ENCODE results near the gene INTS3. TPM values are rescaled to one million over a fixed set of nuclear protein-coding genes. Genes with fewer than 3 reads are reported as not detected.

Gene INTS3
- total RNA-seq, 1 donor from 2014 or later = 88.6 TPM

DNA sequence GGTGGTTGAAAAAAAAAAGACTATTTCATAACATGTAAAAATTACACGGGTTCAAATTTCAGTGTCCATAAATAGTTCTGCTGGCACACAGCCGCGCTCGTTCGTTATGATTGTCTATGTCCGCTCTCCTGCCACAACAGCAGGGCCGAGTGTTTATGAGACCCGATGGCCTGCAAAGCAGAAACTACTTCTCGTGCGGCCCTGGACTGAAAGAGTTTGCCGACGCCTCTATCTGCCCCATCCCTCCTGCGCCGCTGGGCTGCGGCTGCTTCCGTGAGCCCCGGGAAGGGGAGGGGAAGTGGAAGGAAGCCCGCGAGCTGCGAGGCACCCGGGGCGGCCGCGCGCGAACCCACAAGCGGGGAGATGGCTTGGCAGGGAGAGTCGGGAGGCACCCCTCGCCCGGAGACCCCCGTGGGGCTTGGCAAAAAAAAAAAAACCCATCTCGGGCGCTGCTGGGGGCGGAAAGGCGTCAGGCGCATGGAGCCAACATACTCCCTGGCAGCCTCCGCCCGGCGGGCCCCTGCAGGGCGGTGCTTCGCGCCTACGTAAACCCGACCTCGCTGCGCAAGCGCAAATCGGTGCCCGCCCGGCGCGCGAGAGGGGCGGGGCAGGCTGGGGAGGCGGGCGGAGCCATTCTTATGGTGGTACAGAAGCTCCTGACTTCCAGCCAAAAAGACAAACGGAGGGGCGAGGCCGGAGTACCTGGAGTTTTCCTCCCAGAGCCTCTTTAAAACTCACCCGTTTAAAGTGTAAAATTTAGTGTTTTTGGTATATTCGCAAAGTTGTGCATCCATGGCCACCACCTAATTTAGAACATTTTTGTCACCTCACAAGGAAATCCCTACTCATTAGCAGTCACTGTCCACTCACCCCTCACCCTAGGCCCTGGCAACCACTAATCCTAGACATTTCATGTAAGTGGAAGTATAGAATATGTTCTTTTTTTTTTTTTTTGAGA, 55.7 kb downstream of the INTS3 start:
- TF ChIP-seq, protein P1, sequence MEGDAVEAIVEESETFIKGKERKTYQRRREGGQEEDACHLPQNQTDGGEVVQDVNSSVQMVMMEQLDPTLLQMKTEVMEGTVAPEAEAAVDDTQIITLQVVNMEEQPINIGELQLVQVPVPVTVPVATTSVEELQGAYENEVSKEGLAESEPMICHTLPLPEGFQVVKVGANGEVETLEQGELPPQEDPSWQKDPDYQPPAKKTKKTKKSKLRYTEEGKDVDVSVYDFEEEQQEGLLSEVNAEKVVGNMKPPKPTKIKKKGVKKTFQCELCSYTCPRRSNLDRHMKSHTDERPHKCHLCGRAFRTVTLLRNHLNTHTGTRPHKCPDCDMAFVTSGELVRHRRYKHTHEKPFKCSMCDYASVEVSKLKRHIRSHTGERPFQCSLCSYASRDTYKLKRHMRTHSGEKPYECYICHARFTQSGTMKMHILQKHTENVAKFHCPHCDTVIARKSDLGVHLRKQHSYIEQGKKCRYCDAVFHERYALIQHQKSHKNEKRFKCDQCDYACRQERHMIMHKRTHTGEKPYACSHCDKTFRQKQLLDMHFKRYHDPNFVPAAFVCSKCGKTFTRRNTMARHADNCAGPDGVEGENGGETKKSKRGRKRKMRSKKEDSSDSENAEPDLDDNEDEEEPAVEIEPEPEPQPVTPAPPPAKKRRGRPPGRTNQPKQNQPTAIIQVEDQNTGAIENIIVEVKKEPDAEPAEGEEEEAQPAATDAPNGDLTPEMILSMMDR (IDR thresholded peaks at IDR 0.05) = no peak
- DNase-seq (peak; percentile 92), ATAC-seq (ENCODE audit: low read depth) (peak; percentile 96)
- Mint-ChIP-seq H3K4me3 (peak overlapping the region; percentile 93), H3K4me1 (peaks cover 25% of the 10 kb centered on the region), H3K27ac (peak overlapping the region; percentile 96), H3K27me3 (no peaks in the 10 kb centered on the region), H3K9me3 (peaks cover 2% of the 10 kb centered on the region), H3K36me3 (ENCODE audit: low read depth) (no peaks in the 10 kb centered on the region)
- CTCF ChIA-PET = no interaction called here
- intact Hi-C loops (cut with micrococcal nuclease) = loop anchor here (1.0 kb wide), 4 partner anchors 8 to 112 kb away; partner anchors contain the start of gene SLC27A3
- POLR2A ChIA-PET = interaction anchor here (0.6 to 2.4 kb wide), 34 partner anchors 8 to 416 kb away, joined by 3 to 25 read pairs (median 5); partner anchors contain the start of genes CHTOP, CREB3L4, DENND4B and GATAD2B

DNA sequence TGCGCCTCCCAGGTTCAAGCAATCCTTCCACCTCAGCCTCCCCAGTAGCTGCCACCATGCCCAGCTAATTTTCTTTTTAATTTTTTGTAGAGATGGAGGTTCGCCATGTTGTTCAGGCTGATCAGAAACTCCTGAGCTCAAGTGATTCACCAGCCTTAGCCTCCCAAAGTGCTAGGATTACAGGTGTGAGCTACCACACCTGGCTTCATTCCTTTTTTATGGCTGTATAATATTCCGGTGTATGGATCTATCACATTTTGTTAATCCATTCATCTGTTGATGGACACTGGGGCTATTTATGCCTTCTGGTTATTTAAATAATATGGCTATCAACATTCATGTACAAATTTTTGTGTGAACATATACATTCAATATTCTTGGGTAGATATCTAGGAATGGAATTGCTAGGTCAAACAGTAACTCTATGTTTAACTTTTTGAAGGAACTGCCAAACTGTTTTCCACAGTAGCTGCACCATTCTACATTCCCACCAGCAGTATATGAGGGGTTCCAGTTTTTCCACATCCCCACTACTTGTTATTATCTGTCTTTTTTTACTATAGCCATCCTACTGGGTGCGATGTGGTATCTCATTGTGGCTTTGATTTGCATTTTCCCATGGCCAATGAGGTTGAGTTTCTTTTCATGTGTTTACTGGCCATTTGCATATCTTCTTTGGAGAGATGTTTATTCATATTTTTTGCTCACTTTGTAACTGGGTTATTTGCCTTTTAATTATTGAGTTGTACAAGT, 58.4 kb downstream of the INTS3 start:
- TF ChIP-seq, protein P1 (IDR thresholded peaks at IDR 0.05) = no peak
- Mint-ChIP-seq H3K27ac (no peak overlapping the region), H3K27me3 (no peaks in the 10 kb centered on the region), H3K4me3 (no peak overlapping the region), H3K36me3 (ENCODE audit: low read depth) (no peaks in the 10 kb centered on the region), H3K4me1 (peaks cover 51% of the 10 kb centered on the region), H3K9me3 (peaks cover 2% of the 10 kb centered on the region)
- intact Hi-C loops (cut with micrococcal nuclease) = no loop called here
- POLR2A ChIA-PET = interaction anchor here (1.1 to 2.1 kb wide), 3 partner anchors 59 to 204 kb away, joined by 4 to 9 read pairs (median 5); partner anchors contain the start of genes INTS3 and RPS27
- CTCF ChIA-PET = no interaction called here
- ATAC-seq (ENCODE audit: low read depth) = no peak
- no peak for DNase-seq

DNA sequence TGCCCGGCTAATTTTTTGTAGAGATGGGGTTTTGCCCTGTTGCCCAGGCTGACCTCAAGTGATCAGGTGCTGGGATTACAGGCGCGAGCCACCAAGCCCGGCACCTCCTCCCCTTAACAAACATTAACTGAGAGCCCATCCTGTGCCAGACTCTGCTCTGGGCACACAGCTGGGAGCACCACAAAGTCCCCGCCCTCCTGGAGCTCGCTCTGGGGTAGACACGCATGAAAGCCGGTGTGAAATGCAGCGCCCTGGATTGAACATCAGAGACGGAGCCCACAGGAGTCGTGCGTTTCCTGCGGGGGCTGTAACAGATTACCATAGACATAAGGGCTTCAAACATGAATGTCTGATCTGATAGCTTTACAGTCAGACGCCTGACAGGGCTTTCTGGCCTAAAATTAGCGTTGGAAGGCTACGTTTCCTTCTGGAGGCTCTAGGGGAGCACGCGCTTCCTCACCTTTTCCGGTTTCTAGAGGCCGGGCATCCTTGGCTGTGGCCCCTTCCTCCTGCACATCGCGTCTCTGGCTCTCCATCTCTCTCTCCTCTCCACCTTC, 61.7 kb downstream of the INTS3 start:
- no peak for DNase-seq
- Mint-ChIP-seq H3K9me3 (peaks cover 2% of the 10 kb centered on the region), H3K36me3 (ENCODE audit: low read depth) (no peaks in the 10 kb centered on the region), H3K27ac (peak overlapping the region; percentile 96), H3K4me1 (peaks cover 54% of the 10 kb centered on the region), H3K4me3 (peak overlapping the region; percentile 71), H3K27me3 (no peaks in the 10 kb centered on the region)
- TF ChIP-seq, protein P1 (IDR thresholded peaks at IDR 0.05) = no peak
- ATAC-seq (ENCODE audit: low read depth) = no peak
- ChIA-PET CTCF (no interaction called here), POLR2A (interaction anchor here (0.5 to 4.4 kb wide), 6 partner anchors 14 to 201 kb away, joined by 3 to 33 read pairs (median 6); partner anchors contain the start of genes GATAD2B, INTS3 and RPS27)
- intact Hi-C loops (cut with micrococcal nuclease) = loop anchor here (2.0 to 10.0 kb wide), 5 partner anchors 15 to 431 kb away; partner anchors contain the start of genes GATAD2B, ILF2 and UBAP2L

DNA sequence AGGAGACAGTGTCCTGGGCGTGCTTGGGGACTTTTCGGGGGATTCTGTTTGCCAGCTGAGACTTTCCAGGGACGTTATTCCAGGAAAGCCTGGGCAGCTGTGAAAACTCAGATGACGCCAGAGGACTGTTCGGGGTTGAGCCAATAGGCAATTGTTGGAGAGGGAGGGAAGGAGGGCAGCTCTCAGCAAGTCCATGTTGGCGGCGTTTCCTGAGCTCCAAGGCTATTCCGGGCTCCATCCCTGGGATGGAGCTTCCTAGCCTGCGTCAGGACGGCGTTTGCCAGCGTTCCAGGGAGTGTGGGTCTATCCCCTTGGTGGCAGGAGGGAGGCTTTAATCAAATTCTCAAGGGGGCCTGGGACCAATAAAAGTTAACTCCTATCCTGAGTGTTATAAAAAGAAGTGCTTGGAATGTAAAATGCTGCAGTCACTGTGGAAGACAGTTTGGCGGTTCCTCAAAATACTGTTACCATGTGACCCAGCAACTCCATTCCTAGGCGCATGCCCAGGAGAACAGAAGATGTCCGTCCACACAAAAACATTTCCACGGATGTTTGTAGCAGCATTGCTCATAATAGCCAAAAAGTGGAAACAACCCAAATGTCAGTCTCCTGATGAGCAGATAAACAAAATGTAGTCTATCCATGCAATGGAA, 62.6 kb downstream of the INTS3 start:
- no peaks in the 10 kb centered on the region for H3K36me3 Mint-ChIP-seq (ENCODE audit: low read depth)
- no peak for DNase-seq
- H3K9me3 Mint-ChIP-seq = peaks cover 2% of the 10 kb centered on the region
- intact Hi-C loops (cut with micrococcal nuclease) = loop anchor here (2.0 to 10.0 kb wide), 5 partner anchors 14 to 430 kb away; partner anchors contain the start of genes GATAD2B, ILF2 and UBAP2L
- H3K4me3 Mint-ChIP-seq = peak overlapping the region; percentile 71
- ChIA-PET CTCF (interaction anchor here (0.8 kb wide), 1 partner anchor 197 kb away, joined by 3 read pairs; no protein-coding TSS in a partner anchor), POLR2A (interaction anchor here (0.5 to 4.4 kb wide), 10 partner anchors 9 to 200 kb away, joined by 3 to 33 read pairs (median 6); partner anchors contain the start of genes CREB3L4, DENND4B, GATAD2B and INTS3)
- peak overlapping the region; percentile 96 for H3K27ac Mint-ChIP-seq
- peak; percentile 16 for ATAC-seq (ENCODE audit: low read depth)
- no peaks in the 10 kb centered on the region for H3K27me3 Mint-ChIP-seq
- TF ChIP-seq, protein P1 (IDR thresholded peaks at IDR 0.05) = no peak
- peaks cover 49% of the 10 kb centered on the region for H3K4me1 Mint-ChIP-seq

Measured in activated B cell treated with CpG ODN at 0.5 μM for 24 hours (primary cell).